CD4-positive, alpha-beta T cell treated with Interleukin-4 for 1 hour (primary cell): Measurements from ENCODE around the gene ZNF534.
"Not testable (repeated sequence)": the region's sequence is repeated elsewhere in the genome, so short reads cannot be mapped to it uniquely, and the experiment has no call there.

Experiments
- DNase-seq, 2 donors: peaks; one replicate each; pipeline ENCODE4 v3.0.0-alpha.2; 2020 to 2022

The ZNF534 gene

DNA sequence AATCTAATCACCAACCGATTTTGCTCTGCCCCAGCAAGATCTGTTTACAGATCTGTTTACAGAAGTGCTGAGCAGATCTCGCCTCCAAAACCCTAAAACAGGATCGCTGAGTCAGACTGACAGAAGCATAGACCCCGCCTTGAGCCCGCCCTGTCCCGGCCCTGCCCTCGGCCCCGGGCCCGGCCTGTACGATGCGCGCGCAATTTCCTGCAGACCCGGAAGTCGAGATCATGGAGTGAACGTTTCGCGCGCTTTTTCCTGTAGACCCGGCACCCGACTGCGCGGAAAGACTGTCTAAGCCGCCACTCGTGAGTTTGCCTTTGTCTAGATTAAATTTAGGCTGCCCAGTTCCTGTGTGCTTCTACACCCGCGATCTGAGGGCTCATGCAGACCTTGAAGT is at the start of gene ZNF534:
Gene ZNF534 (plus strand): TSS at position 212 of the 400 bp plus-strand sequence. CDS start 2,327 bp downstream, outside the sequence.
- DNase-seq: no peak

DNA sequence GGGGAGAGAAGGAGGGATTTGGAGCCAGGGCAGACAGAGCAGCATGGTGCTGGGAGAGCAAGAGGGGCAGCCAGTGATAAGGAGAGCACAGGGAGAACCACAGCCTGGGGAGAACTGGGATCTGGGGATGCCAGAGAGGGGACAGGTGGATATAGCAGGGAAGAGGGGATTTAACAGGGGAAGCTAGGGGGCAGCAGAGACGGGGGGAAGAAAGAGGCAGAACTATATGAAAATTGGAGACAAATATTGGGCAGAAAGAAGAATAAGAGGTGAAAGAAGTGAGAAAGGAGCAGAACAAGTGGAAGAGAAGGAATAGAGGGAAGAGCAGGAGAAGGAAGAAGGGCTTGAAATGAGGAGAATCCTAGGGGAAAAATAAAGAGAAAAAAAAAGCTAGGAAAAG is 37.8 kb upstream of the ZNF534 start:
- DNase-seq: no peak

DNA sequence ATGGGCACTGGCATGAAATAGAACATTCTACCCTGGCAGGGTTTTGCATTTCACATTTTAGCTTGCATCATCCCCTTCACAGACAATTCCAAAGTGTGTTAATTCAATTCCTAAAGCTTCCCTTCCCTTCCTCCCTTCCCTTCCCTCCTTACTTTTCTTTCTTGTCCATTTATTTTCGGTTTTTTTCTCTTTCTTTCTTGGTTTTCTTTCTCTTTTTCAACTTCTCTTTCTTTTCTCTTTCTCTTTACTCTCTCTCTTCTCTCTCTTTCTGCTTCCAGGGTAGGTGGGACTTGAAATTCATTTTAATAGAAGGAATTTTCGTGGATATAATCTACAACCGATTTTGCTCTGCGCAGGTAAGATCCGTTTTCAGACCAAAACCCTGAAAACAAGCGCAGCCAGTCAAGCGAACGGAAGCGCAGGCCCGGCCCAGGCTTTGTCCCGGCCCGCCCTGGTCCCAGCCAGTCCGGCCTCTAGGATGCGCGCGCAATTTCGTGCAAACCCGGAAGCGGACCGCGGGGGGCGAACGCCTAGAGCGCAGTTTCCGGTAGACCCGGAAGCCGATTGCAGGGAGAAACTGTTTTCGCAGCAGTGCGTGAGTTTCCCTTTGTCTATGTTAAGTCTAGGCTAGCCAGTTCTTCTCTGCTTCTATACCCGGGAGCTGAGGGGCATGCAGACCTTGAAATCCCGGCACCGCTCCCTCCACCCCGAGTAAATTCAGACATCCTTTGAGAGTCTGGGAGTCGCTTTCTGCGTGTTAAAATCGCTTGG is 31.5 kb upstream of the ZNF534 start, which contains the start of gene ZNF528:
Gene ZNF528 (plus strand): TSS at position 540 of the 771 bp plus-strand sequence. CDS start 4,165 bp downstream, outside the sequence.
- peak; percentile 92 to 93 for DNase-seq

DNA sequence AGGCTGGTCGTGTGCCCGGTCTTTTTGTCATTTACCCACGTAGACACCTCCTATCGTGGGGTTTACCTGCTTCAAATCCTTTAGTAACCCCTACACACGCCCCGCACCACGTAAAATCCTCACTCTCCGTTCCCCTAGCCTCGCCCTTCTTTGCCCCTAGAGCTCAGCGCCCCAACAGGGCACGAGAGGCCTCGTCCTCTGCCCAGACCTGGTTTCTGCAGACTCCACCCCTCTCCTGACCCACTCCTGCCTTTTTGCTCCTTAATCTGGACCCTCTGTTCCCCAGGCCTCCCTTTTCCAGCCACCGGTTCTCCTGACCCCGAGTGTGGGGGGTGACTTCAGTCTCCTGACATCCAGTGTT is 30.9 kb upstream of the ZNF534 start:
- DNase-seq: peak in 1 of 2 donors; percentile 11

DNA sequence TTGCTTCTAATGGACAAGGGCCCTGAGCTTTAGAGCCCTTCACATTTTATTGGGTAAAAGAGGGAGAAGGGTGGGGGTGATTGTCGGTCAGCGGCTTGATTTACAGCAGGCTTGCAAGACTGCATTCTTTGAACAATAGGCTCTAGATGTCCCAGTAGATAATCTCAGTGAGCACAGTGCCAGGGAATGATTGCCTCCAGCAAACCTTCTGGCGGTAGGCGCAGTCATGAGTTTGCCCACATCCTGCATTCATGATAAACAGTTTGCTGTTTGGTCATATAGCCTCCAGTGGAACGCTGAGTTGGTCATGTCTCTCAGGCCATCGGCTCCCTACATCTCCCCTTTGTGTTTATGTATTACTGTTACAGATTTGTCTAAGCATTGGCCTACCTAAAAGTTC is 18.7 kb upstream of the ZNF534 start:
- DNase-seq: no peak

DNA sequence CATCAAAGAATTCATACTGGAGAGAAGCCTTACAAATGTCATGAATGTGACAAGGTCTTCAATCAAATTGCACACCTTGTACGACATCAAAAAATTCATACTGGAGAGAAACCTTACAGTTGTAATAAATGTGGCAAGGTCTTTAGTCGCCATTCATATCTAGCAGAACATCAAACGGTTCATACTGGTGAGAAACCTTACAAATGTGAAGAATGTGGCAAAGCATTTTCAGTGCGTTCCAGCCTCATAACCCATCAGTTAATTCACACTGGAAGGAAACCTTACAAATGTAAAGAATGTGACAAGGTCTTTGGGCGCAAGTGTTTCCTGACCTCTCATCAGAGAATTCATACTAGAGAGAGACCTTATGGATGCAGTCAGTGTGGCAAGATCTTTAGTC is 13.2 kb upstream of the ZNF534 start:
- no peak for DNase-seq

DNA sequence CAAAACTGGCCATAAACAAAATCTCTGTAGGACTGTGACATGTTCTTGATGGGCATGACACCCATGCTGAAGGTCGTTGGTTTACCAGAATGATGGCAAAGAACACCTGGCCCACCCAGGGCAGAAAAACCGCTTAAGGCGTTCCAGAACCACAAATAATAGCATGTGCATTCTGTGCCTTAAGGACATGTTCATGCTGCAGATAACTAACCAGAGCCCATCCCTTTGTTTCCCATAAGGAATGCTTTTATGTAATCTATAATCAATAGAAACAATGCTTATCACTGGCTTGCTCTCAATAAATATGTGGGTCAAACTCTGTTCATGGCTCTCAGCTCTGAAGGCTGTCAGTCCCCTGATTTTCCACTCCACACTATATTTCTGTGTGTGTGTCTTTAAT is 13.2 kb downstream of the ZNF534 start:
- DNase-seq: no peak

DNA sequence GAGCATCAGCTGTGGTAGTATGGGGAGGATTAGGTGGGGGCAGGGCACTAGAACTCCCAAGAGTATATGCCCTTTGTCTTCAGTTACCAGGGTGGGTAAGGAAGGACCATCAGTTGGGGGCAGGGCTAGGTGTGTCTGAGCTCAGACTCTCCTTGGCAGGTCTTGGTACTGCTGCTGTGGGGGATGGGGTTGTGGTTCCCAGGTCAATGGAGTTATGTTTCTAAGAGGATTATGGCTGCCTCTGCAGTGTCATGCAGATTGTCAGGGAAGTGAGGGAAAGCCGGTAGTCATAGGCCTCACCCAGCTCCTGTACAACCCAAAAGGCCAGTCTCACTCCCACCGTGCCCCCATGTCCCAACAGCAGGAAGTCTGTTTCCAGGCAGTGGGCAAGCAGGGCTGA is 15.6 kb downstream of the ZNF534 start:
- no peak for DNase-seq

DNA sequence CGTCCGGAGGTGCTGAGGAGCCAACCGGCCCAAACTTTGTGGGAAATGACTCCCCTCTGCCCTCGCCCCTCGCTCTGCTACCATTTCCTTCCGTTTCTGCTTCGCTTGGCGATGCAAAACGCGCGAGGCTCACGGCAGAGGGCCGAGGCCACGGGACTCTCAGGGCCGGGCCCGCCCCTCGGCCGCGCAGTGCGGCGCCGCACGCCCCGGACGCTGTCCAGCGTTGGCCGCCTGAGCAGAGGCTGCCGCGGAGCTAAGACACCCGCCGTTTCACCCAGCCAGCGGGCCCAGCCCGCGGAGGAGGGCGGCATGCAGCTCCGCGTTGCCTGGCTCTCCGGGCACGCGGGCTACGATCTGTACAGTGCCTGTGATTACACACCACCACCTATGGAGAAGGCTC is 22.3 kb downstream of the ZNF534 start:
- DNase-seq: no peak

DNA sequence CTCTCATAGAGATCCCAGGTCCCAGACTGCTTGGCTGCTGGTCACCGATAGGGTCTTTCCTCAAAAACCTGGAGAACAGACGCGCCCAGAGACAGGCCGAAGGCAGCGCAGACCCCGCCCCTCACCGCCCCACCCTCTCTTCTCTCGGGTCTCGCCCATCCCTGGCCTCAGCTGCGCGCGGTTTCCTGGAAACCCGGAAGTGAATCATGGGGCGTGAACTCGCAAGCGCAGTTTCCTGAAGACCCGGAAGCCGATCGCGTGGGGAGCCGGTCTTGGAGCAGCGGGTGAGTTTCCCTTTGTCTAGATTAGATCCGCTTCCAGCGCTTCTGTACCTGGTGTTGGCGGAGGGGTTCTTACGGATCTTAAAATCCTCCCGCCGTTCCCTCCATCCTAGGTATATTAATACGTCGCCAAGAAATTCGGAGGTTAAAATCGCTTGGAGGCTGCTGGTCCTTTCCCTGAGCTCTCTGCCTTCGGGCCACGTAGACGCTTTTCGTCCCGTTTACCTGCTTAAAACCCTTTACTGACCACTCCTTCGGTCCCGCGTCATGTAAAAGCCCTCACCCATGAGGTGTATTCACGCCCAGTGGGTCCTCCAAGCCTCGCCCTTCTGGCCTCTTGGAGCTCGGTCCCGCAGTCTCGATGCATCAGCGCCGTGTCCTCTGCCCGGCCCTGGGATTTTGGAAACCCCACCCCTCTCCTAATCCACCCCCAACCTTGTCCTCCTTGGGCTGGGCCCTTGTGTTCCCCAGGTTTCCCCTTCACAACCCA is 24.6 kb downstream of the ZNF534 start, which contains the start of gene ZNF578:
Gene ZNF578 (plus strand): TSS at position 230 of the 771 bp plus-strand sequence. CDS start 48,293 bp downstream, outside the sequence.
- DNase-seq: peak; percentile 71 to 78

DNA sequence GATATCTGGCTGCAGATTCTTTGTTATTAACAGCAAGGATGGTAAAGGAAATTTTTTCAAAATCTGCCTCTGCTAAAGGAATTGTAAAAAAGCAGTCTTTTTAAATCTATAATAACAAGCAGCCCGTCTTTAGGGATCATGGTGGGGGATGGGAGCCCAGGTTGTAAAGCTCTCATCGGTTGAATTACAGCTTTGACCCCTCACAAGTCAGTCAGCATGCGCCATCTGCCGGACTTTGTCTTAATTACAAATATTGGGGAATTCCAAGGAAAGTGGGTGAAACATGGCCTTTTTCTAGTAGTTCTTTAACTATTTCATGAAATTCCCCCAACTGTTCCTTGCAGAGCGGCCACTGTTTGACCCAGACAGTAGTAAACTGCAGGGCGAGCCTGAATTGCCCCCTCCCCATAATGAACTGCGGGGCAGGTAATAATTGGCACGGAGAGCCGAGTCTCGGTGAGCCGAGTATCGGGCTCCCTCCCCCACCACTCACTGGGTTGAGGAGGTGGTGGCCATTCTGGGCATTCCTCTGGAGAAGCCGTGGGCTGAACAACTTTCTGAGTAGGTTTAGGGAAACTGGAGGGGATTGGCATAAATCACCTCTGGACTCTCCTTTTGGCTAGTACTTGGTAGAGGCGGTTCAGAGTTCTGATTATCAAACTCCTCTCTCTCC is 36.0 kb downstream of the ZNF534 start:
- DNase-seq: no peak

DNA sequence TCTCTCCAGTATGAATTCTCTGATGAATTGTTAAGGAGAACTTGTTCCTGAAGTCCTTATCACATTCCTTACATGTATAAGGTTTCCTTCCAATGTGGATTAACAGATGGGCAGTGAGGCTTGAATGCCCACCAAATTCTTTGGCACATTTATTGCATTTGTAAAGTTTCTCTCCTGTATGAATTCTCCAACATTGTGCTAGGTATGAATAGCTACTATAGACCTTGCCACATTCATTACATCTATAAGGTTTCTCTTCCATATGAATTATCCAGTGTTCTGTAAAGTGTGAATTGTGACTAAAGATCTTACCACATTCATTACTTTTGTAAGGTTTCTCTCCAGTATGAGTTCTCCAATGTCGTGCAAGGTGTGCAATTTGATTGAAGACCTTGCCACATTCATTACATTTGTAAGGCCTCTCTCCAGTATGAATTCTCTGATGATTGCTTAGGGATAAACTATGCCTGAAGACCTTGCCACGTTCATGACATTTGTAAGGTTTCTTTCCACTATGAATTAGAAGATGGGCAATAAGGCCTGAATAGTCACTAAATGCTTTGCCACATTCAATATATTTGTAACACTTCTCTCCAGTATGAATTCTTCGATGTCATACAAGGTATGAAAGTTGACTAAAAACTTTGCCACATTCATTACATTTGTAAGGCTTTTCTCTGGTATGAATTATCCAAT is 44.9 kb downstream of the ZNF534 start:
- DNase-seq: no peak

DNA sequence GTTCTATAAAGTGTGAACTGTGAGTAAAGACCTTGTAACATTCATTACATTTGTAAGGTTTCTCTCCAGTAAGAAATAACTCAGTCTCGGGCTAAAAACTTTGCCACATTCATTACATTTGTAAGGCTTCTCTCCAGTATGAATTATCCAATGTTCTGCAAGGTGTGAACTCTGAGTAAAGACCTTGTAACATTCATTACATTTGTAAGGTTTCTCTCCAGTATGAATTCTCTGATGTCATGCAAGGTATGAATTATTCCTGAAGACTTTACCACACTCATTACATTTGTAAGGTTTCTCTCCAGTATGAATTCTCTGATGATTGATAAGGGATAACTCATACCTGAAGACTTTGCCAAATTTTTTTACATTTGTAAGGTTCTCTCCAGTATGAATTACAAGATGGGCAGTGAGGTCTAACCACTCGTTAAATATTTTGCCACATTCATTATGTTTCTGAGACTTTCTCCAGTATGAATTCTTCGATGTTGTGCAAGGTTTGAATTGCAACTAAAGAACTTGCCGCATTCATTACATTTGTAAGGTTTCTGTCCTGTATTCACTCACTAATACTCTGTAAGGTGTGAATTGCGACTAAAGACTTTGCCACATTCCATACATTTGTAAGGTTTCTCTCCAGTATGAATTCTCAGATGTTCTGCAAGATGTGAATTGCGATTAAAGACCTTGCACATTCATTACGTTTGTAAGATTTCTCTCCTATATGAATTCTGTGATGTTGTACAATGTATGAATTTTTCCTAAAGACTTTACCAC is 45.6 kb downstream of the ZNF534 start:
- DNase-seq: no peak

DNA sequence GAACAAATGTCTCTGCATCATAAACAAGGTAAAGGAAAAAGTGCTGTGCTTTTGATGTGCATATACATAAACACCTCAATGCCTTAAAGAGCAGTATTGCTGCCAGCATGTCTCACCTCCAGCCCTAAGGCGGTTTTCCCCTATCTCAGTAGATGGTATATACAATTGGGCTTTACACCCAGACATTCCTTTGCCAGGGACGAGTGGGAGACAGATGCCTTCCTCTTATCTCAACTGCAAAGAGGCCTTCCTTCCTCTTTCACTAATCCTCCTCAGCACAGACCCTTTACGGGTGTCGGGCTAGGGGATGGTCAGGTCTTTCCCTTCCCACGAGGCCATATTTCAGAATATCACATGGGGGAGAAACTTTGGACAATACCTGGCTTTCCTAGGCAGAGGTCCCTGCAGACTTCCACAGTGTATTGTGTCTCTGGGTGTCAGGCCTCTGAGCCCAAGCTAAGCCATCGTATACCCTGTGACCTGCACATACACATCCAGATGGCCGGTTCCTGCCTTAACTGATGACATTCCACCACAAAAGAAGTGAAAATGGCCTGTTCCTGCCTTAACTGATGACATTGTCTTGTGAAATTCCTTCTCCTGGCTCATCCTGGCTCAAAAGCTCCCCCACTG is 55.3 kb downstream of the ZNF534 start:
- not testable (repeated sequence) for DNase-seq

DNA sequence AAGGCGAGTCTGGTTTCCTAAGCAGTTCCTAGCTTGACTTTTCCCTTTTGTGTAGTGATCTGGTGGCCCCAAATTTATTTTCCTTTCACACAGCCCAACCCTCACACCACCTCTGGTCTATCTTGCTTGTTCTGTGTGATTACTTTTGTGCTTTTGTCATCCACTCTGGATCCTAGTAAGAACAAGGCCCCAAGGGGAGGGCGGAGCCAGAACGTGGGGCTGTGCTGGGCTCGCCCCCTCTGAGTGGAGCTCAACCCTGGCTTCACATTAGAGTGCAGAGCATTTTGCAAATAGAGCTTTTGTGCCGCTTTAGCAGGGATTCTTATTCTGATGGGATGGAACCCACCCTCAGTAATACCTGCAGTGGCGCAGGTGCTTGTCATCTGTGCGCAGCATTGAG is 56.1 kb downstream of the ZNF534 start:
- DNase-seq: not testable (repeated sequence)

DNA sequence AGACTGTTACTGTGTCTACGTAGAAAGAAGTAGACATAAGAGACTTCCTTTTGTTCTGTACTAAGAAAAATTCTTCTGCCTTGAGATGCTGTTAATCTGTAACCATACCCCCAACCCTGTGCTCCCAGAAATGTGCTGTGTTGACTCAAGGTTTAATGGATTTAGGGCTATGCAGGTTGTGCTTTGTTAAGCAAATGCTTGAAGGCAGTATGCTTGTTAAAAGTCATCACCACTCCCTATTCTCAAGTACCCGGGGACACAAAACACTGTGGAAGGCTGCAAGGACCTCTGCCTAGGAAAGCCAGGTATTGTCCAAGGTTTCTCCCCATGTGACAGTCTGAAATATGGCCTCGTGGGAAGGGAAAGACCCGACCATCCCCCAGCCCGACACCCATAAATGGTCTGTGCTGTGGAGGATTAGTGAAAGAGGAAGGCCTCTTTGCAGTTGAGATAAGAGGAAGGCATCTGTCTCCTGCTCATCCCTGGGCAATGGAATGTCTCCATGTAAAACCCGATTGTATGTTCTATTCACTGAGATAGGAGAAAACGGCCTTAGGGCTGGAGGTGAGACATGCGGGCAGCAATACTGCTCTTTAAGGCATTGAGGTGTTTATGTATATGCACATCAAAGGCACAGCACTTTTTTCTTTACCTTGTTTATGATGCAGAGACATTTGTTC is 56.8 kb downstream of the ZNF534 start:
- DNase-seq: not testable (repeated sequence)

DNA sequence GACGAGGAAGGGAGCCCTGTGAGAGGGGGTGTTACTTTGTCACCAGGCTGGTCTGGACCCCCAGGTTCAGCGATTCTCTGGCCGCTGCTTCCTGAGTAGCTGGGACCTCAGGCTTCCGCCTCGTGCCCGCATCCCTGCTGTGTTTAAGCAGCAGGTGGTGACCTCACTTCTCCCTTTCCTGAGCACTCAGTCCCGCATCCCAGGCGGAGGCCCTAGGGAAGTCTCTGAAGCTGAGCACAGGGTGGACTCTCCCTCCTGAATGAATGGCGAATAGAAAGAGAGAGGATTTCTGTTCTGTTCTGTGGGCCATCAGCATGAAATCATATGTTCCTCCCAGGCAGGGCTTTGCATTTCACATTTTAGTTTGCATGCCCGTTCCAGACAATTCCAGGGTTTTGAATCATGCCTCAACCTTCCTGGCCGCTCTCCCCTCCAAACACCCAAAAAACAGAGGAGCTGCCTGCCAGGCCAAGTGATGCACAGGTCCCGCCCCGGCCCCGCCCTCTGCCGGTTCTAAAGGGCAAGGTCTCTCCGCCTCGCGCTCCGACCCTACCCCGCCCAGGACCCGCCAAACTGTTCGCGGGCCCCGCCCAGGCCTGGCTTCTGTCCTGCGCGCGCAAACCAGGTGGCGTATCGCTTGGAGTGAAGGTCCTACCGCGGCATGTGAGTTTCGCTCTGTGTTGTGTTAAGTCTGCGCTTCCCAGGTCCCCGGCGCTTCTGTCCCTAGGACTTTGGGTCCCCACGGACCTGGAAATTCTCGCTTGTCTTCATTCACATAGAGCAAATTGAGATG is 63.4 kb downstream of the ZNF534 start:
- DNase-seq: peak in 1 of 2 donors; percentile 8

DNA sequence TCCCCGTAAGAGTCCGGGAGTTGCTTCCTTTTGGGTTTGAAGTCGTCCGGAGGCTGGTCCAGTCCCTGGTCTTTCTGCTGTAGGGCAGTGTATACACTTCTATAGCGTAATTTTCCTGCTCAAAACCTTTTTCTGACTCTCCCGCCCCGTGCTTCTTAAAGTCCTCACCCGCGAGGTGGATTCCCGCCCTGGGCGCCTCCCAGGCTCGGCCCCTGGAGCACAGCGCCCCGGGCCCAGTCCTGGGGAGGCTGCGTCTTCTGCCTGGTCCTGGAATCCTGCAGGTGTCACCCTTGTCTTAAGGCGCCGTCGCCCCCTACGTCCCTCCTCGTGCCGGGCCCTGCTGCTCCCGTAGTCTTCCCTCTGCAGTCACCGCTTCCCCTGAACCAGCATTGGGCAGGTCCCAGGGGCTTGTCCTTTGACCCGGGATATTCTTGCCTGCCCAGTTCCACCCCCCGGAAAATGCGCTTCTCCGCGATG is 64.1 kb downstream of the ZNF534 start:
- no peak for DNase-seq

DNA sequence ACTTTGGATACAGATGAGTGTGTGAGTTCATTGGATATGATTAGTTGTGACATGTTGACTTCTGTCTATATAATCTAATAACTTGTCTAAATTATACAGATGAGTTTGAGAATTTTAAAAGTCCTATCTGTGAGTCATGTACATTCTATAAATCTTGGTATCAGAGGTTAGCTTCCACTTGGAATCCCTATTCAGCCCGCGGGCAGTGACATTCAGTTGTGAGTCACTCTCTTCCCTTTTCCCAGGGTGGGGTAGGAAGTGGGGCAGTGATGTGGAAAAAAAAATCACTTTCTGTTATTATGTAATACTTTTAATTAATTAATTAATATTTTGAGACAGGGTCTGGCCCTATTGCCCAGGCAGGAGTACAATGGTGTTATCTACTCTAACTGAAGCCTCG is 65.6 kb downstream of the ZNF534 start:
- no peak for DNase-seq

DNA sequence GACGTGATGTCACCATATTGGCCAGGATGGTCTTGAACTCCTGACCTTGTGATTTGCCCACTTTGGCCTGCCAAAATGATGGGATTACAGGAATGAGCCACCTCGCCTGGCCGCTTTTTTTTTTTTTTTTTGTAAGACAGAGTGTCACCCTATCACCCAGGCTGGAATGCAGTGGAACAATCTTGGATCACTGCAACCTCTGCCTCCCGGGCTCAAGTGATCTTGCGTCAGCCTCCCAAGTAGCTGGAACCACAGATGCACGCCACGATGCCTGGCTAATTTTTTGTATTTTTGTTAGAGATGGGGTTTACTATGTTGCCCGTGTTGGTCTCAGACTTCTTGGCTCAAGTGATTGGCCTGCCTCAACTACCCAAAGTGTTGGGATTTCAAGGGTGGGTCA is 69.6 kb downstream of the ZNF534 start:
- no peak for DNase-seq
